ENCODE results near the gene CAMK1D.

DNA sequence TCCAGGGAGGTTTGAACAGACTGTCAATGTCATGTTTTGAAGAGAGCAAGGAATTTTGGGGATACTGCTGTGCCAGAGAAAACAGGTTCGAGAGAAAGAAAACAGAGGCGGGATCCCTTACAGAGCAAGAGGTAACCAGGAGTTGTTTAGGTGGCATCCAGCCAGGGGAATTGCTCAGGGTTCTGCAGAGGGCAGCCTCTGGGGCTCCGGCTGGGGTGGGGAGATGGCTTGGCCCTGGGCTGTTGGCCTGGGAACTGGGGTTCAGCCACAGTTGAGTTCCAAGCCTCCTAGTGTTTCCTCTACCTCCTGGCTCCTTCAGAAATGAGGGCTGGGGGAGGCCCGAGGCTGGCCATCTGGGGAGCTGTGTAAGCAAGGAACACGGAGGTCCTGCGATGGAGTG lies 68.0 kb downstream of the CAMK1D start:
- TF ChIP-seq CTCF (conservative IDR thresholded peaks at IDR 0.05), result no peak
- no peak for TF ChIP-seq EZH2 (IDR thresholded peaks at IDR 0.05; ENCODE audit: low read depth)

Data from PC-9 (cell line).